Measurements from ENCODE around the gene OBP2A. TPM values are rescaled to one million over a fixed set of nuclear protein-coding genes. Genes with fewer than 3 reads are reported as not detected.

OBP2A gene
- total and polyA plus RNA-seq, 4 donors = 0.07 TPM; not detected in 3

GRCh38 chr9:135582541-135582940 is 36.6 kb downstream of the OBP2A start:
- 87 to 90% methylated on average over 14 of the region's 14 CpGs for WGBS, 2 donors
- H3K27ac ChIP-seq (ENCODE audit: low read depth in 1 of 2, low read length in 1 of 2) = no peak overlapping the region
- H3K27me3 ChIP-seq (ENCODE audit: control insufficient read depth in 3 of 3, insufficient read depth in 3 of 3, low read length in 2 of 3) = no peaks in the 10 kb centered on the region
- no peak overlapping the region for H3K9ac ChIP-seq (ENCODE audit: insufficient read depth in 1 of 2, low read length in 2 of 2)
- H3K4me3 ChIP-seq = no peak overlapping the region
- no peak for TF ChIP-seq CTCF (IDR thresholded peaks at IDR 0.05; ENCODE audit: control extremely low read depth, extremely low read depth)
- DNase-seq (no peak), ATAC-seq (ENCODE audit: insufficient read depth, low FRiP score) (no peak)
- H3K4me1 ChIP-seq (ENCODE audit: control insufficient read depth in 5 of 5, insufficient read depth in 5 of 5, low read length in 5 of 5) = no peaks in the 10 kb centered on the region
- H3K9me3 ChIP-seq (ENCODE audit: control insufficient read depth in 4 of 4, insufficient read depth in 3 of 4, low read length in 3 of 4) = no peaks in the 10 kb centered on the region
- no peaks in the 10 kb centered on the region for H3K36me3 ChIP-seq (ENCODE audit: control insufficient read depth in 4 of 4, insufficient read depth in 4 of 4, low read length in 4 of 4)

- Histone ChIP-seq H3K36me3 (ENCODE audit: control insufficient read depth in 4 of 4, insufficient read depth in 4 of 4, low read length in 4 of 4) (no peaks in the 10 kb centered on the region), H3K4me3 (no peak overlapping the region), H3K27me3 (ENCODE audit: control insufficient read depth in 3 of 3, insufficient read depth in 3 of 3, low read length in 2 of 3) (no peaks in the 10 kb centered on the region), H3K9me3 (ENCODE audit: control insufficient read depth in 4 of 4, insufficient read depth in 3 of 4, low read length in 3 of 4) (no peaks in the 10 kb centered on the region), H3K27ac (ENCODE audit: low read depth in 1 of 2, low read length in 1 of 2) (no peak overlapping the region), H3K4me1 (ENCODE audit: control insufficient read depth in 5 of 5, insufficient read depth in 5 of 5, low read length in 5 of 5) (no peaks in the 10 kb centered on the region), H3K9ac (ENCODE audit: insufficient read depth in 1 of 2, low read length in 2 of 2) (no peak overlapping the region)
- WGBS, 2 donors = 75 to 79% methylated on average over 19 of the region's 19 CpGs
- DNase-seq (no peak), ATAC-seq (ENCODE audit: insufficient read depth, low FRiP score) (no peak)
- no peak for TF ChIP-seq CTCF (IDR thresholded peaks at IDR 0.05; ENCODE audit: control extremely low read depth, extremely low read depth)
Measured at GRCh38 chr9:135582966-135583687, 37.2 kb downstream of the OBP2A start.

DNA sequence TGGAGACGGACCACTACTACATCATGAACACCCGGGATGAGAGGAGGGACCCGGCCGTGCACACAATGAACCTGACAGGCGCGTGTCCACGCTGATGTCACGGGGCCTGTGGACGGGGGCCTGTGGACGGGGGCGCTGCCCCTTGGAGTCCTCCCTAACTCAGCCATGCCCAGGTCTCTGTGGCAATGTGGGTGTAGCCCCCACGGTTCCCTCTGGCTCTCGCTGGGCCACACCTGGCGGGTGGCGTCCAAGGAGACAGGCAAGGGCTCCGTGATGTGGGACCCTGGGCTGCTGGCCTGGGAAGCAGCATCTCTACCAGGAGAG is 37.7 kb downstream of the OBP2A start:
- no peak overlapping the region for H3K27ac ChIP-seq (ENCODE audit: low read depth in 1 of 2, low read length in 1 of 2)
- no peaks in the 10 kb centered on the region for H3K4me1 ChIP-seq (ENCODE audit: control insufficient read depth in 5 of 5, insufficient read depth in 5 of 5, low read length in 5 of 5)
- no peak overlapping the region for H3K9ac ChIP-seq (ENCODE audit: insufficient read depth in 1 of 2, low read length in 2 of 2)
- TF ChIP-seq CTCF (IDR thresholded peaks at IDR 0.05; ENCODE audit: control extremely low read depth, extremely low read depth) = no peak
- H3K27me3 ChIP-seq (ENCODE audit: control insufficient read depth in 3 of 3, insufficient read depth in 3 of 3, low read length in 2 of 3) = no peaks in the 10 kb centered on the region
- no peak for ATAC-seq (ENCODE audit: insufficient read depth, low FRiP score)
- WGBS, 2 donors = 90 to 91% methylated on average over 16 of the region's 16 CpGs
- no peaks in the 10 kb centered on the region for H3K36me3 ChIP-seq (ENCODE audit: control insufficient read depth in 4 of 4, insufficient read depth in 4 of 4, low read length in 4 of 4)
- H3K4me3 ChIP-seq = no peak overlapping the region
- H3K9me3 ChIP-seq (ENCODE audit: control insufficient read depth in 4 of 4, insufficient read depth in 3 of 4, low read length in 3 of 4) = no peaks in the 10 kb centered on the region
- DNase-seq = no peak

- no peak for TF ChIP-seq CTCF (IDR thresholded peaks at IDR 0.05; ENCODE audit: control extremely low read depth, extremely low read depth)
- H3K9ac ChIP-seq (ENCODE audit: insufficient read depth in 1 of 2, low read length in 2 of 2) = no peak overlapping the region
- H3K4me3 ChIP-seq = no peak overlapping the region
- no peaks in the 10 kb centered on the region for H3K4me1 ChIP-seq (ENCODE audit: control insufficient read depth in 5 of 5, insufficient read depth in 5 of 5, low read length in 5 of 5)
- ATAC-seq (ENCODE audit: insufficient read depth, low FRiP score) (no peak), DNase-seq (no peak)
- WGBS, 2 donors = 44 to 62% methylated on average over 5 of the region's 5 CpGs
- no peak overlapping the region for H3K27ac ChIP-seq (ENCODE audit: low read depth in 1 of 2, low read length in 1 of 2)
- H3K27me3 ChIP-seq (ENCODE audit: control insufficient read depth in 3 of 3, insufficient read depth in 3 of 3, low read length in 2 of 3) = no peaks in the 10 kb centered on the region
- H3K36me3 ChIP-seq (ENCODE audit: control insufficient read depth in 4 of 4, insufficient read depth in 4 of 4, low read length in 4 of 4) = no peaks in the 10 kb centered on the region
- no peaks in the 10 kb centered on the region for H3K9me3 ChIP-seq (ENCODE audit: control insufficient read depth in 4 of 4, insufficient read depth in 3 of 4, low read length in 3 of 4)
Measured at GRCh38 chr9:135584371-135584770, 38.4 kb downstream of the OBP2A start.
